ENCODE data around the gene ZNG1B. TPM values are rescaled to one million over a fixed set of nuclear protein-coding genes. Genes with fewer than 3 reads are reported as not detected.
A peak's percentile ranks its signal among the peaks of the same experiment; 100 is the strongest.
"Not testable (repeated sequence)": the region's sequence is repeated elsewhere in the genome, so short reads cannot be mapped to it uniquely, and the experiment has no call there.

ZNG1B gene
- total and polyA plus RNA-seq, 9 of the 15 experiments (the other 6 are each of a cell fraction or from before 2014, with no cell fraction given), result 37.4 to 108 (median 45.0) TPM

DNA sequence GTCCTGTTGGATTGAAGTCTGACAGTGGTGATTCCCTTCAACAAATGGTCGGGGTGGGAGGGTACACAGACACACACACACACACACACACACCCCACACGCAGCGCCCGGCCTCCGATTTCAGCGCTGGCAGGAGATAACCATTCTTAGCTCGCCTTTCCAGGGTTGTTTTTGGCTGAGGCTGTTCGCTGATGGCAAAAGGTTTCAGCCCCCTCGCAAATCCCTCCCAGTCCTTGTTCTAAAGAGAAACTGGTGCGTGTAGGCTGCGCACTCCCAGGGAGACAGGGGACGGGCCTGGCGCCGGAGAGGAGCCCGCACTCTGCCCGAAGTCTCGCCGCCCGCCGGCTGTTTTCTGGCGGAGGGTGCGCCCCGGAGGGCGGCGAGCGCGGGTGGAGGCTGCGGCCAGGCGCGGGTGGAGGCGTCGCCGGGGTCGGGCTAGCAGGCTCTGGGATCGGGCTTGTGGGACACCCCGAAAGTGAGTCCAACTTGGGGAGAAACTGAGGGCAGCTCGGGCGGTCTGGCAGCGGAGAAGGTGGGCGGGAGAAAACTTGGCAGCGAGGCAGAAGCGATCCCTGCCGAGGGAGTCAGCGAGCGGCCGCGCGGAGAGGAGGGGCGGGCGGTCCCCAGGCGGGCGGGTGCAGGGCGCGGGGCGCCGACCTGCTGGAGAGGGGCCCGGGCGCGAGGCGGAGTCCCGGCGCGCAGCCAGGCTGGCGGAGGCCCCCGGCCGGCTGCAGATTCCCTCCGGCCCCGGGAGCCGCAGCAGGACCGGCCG lies 103.9 kb downstream of the ZNG1B start:
- peak overlapping the region; percentile 50 for H3K4me3 ChIP-seq
- TF ChIP-seq CXXC5 (CRISPR knock-in tag; IDR thresholded peaks at IDR 0.05), result peak; percentile 65
- peak; percentile 77 for TF ChIP-seq ZFX (CRISPR knock-in tag; IDR thresholded peaks at IDR 0.05)
- TF ChIP-seq VEZF1 (CRISPR knock-in tag; IDR thresholded peaks at IDR 0.05), result peak; percentile 27
- TF ChIP-seq, protein P1, sequence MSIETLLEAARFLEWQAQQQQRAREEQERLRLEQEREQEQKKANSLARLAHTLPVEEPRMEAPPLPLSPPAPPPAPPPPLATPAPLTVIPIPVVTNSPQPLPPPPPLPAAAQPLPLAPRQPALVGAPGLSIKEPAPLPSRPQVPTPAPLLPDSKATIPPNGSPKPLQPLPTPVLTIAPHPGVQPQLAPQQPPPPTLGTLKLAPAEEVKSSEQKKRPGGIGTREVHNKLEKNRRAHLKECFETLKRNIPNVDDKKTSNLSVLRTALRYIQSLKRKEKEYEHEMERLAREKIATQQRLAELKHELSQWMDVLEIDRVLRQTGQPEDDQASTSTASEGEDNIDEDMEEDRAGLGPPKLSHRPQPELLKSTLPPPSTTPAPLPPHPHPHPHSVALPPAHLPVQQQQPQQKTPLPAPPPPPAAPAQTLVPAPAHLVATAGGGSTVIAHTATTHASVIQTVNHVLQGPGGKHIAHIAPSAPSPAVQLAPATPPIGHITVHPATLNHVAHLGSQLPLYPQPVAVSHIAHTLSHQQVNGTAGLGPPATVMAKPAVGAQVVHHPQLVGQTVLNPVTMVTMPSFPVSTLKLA (conservative IDR thresholded peaks at IDR 0.05), result 0 out of 4 replicates have a peak, but pooled peaks of 1 of the 2 experiments have one; percentile 26
- 0 out of 2 replicates have a peak, but pooled peaks have one; percentile 36 for TF ChIP-seq ZBTB9 (CRISPR knock-in tag; IDR thresholded peaks at IDR 0.05)
- TF ChIP-seq ZBTB17 (CRISPR knock-in tag; IDR thresholded peaks at IDR 0.05), result 0 out of 2 replicates have a peak, but pooled peaks have one; percentile 41
- 0 out of 2 replicates have a peak, but pooled peaks have one; percentile 23 for TF ChIP-seq CREB3 (tag; conservative IDR thresholded peaks at IDR 0.05; ENCODE audit: low read depth)
- 0 out of 2 replicates have a peak, but pooled peaks have one; percentile 8 for TF ChIP-seq RB1 (IDR thresholded peaks at IDR 0.05; ENCODE audit: low read depth)
- peak; percentile 66 for TF ChIP-seq SMAD4 (CRISPR knock-in tag; conservative IDR thresholded peaks at IDR 0.05)
- TF ChIP-seq CTBP1 (IDR thresholded peaks at IDR 0.05; ENCODE audit: borderline replicate concordance), result peak; percentile 50; the same call in 1 of the 2 replicates
- TF ChIP-seq UBTF (IDR thresholded peaks at IDR 0.05; ENCODE audit: borderline replicate concordance in 1 of 2, low read depth in 2 of 2, low read length in 2 of 2), result 0 out of 4 replicates have a peak, but pooled peaks have one; percentile 22 to 35

More for the DNA sequence above, 103.9 kb downstream of the ZNG1B start:
- DNase-seq (ENCODE audit: extremely low read depth in 1 of 4, low spot score in 3 of 4) (peak in 3 of 4 experiments; percentile 23 to 48 (median 23)), ATAC-seq (peak; percentile 86), FAIRE-seq (peak; percentile 66)
- H3K27me3 ChIP-seq (ENCODE audit: control insufficient read depth in 2 of 2, insufficient read depth in 2 of 2, low read length in 2 of 2); H3K79me2 ChIP-seq (ENCODE audit: control insufficient read depth, insufficient read depth, low read length); H3K36me3 ChIP-seq (ENCODE audit: control insufficient read depth, insufficient read depth, low read length); H3K9me1 ChIP-seq (ENCODE audit: control insufficient read depth, insufficient read depth, low read length); CTCF ChIA-PET (ENCODE audit: low intra/inter-chr PET ratio); H4K20me1 ChIP-seq (replicated peaks; ENCODE audit: control insufficient read depth, insufficient read depth, low read length); intact Hi-C loops (cut with micrococcal nuclease); H3K9me3 ChIP-seq (replicated peaks; ENCODE audit: control insufficient read depth, insufficient read depth, low read depth, low read length); in situ Hi-C loops (cut with MboI); POLR2A ChIA-PET: not testable (repeated sequence)
- H3K27ac ChIP-seq (ENCODE audit: extremely low read depth, low read depth, low read length), result peak overlapping the region; percentile 68
- 5% methylated on average over 34 of the region's 71 CpGs for WGBS (ENCODE audit: insufficient coverage, low coverage, missing lambda C conversion rate)
- peaks cover 0 to 11% of the 10 kb centered on the region in 2 experiments; a peak in 2 of 5 replicates for H3K4me1 ChIP-seq (replicated peaks in 1 of 2; ENCODE audit: control insufficient read depth in 2 of 2, insufficient read depth in 2 of 2, low read length in 2 of 2)
- BruUV-seq (replicated peaks), result TSS peak; percentile 54
- peak overlapping the region; percentile 66 to 94 for H3K9ac ChIP-seq (ENCODE audit: insufficient read depth in 1 of 2, low read depth in 2 of 2, low read length in 2 of 2)
- peak overlapping the region; percentile 86 for H2AFZ ChIP-seq (ENCODE audit: low read depth, low read length)
- peak overlapping the region; percentile 74 for H3K4me2 ChIP-seq (ENCODE audit: insufficient read depth, low read length)
